Ovary (tissue), 3 donors: ENCODE measurements around the gene ADAM29.

Experiments used
- EP300 ChIP-seq: sonication (generic); formaldehyde crosslinking; IDR thresholded peaks from one replicate; pipeline ENCODE4 v1.6.1; 2017; ENCODE audit warnings: antibody characterized with exemption
- POLR2A ChIP-seq: fragments of 450-650 bp; IDR thresholded peaks from one replicate; pipeline ENCODE4 v1.6.1; 2017; ENCODE audit warnings: antibody characterized with exemption, mild to moderate bottlenecking, moderate library complexity
- TF ChIP-seq, protein P1 (sequence below), 3 donors: fragments of 450-650 bp in 2 of 3; fragments of 200-600 bp in 1 of 3; IDR thresholded peaks; one replicate each; pipeline versions ENCODE4 v1.5.1 to v1.8.0; 2016 to 2022; ENCODE audit warnings: antibody characterized with exemption in 3 of 3, mild to moderate bottlenecking in 1 of 3
- donor health status: DM: no; HTN: no; CAD: no.

DNA sequence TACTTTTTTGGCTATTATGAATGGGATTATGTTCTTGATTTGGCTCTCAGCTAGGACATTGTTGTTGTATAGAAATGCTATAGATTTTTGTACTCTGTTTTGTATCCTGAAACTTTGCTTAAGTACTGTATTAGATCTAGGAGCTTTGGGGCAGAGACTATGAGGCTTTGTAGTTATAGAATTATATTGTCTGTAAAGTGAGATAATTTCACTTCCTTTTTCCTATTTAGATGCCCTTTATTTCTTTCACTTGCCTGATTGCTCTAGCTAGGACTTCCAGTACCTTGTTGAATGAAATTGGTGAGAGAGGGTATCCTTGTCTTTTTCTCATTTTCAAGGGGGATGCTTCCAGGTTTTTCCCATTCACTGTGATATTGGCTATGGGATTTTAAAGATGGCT is 28.1 kb downstream of the ADAM29 start:
- TF ChIP-seq, protein P1, sequence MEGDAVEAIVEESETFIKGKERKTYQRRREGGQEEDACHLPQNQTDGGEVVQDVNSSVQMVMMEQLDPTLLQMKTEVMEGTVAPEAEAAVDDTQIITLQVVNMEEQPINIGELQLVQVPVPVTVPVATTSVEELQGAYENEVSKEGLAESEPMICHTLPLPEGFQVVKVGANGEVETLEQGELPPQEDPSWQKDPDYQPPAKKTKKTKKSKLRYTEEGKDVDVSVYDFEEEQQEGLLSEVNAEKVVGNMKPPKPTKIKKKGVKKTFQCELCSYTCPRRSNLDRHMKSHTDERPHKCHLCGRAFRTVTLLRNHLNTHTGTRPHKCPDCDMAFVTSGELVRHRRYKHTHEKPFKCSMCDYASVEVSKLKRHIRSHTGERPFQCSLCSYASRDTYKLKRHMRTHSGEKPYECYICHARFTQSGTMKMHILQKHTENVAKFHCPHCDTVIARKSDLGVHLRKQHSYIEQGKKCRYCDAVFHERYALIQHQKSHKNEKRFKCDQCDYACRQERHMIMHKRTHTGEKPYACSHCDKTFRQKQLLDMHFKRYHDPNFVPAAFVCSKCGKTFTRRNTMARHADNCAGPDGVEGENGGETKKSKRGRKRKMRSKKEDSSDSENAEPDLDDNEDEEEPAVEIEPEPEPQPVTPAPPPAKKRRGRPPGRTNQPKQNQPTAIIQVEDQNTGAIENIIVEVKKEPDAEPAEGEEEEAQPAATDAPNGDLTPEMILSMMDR (IDR thresholded peaks at IDR 0.05) = no peak
- no peak for TF ChIP-seq POLR2A
- TF ChIP-seq EP300 = no peak
